Measurements from ENCODE around the gene LAGE3. TPM values are rescaled to one million over a fixed set of nuclear protein-coding genes. Genes with fewer than 3 reads are reported as not detected.

LAGE3 gene
- total and polyA plus RNA-seq, 2 donors from 2014 or later, result 10.0 to 29.0 TPM

GRCh38 chrX:154486396-154487207, 7.5 kb upstream of the LAGE3 start, which contains the start of gene UBL4A:
Gene UBL4A, minus strand, starts transcription at chrX:154486615. Its CDS starts 31 bp downstream, at chrX:154486584.
- Histone ChIP-seq H3K9ac (ENCODE audit: low read length in 3 of 3) (peak within 1 kb of the TSS in 1 of 3 donors; percentile 26), H3K27ac (ENCODE audit: low read depth in 2 of 2, low read length in 2 of 2) (peak within 1 kb of the TSS; percentile 71 to 77), H3K9me3 (ENCODE audit: control insufficient read depth in 2 of 3, insufficient read depth in 1 of 3, low read length in 3 of 3) (no peaks in the 10 kb centered on the region), H3K4me3 (ENCODE audit: low read length in 3 of 3) (peak within 1 kb of the TSS; percentile 6 to 49 (median 48)), H3K27me3 (ENCODE audit: control insufficient read depth, insufficient read depth, low read length) (no peaks in the 10 kb centered on the region), H3K4me1 (ENCODE audit: control insufficient read depth in 2 of 3, insufficient read depth in 2 of 3, low read depth in 1 of 3, low read length in 3 of 3) (peaks cover 0 to 23% (median 4%) of the 10 kb centered on the region in 3 donors), H3K36me3 (ENCODE audit: control insufficient read depth in 2 of 3, insufficient read depth in 3 of 3, low read length in 3 of 3) (peaks cover 0 to 4% (median 3%) of the 10 kb centered on the region in 3 donors)
- peak; percentile 88 to 92 (median 91) for DNase-seq
- FAIRE-seq, result no peak
- intact Hi-C loops (cut with DNase I), result no loop called here
- no peak for TF ChIP-seq CTCF (IDR thresholded peaks at IDR 0.05; ENCODE audit: borderline replicate concordance, extremely low read depth, insufficient read depth)

DNA sequence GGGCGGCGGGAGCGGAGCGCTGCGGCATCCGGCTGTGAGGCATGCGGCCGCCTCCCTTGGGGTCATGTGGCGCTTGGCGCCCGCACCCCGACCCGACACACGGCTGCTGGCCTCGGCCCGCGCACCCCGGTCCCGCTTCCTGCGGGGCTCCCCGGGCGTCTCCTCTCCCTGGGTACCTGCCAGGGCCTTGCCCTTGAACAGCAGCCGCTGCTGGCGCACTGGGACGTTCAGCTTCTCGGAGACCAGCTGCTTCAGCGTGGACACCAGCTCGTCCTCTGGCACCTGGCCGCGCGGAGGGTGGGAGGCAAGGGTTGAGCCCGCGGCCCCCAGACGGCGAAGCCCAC, 6.9 kb upstream of the LAGE3 start:
- DNase-seq, result peak in 4 of 5 donors; percentile 9 to 82 (median 46)
- intact Hi-C loops (cut with DNase I), result no loop called here
- no peak for FAIRE-seq
- Histone ChIP-seq H3K9me3 (ENCODE audit: control insufficient read depth in 2 of 3, insufficient read depth in 1 of 3, low read length in 3 of 3) (no peaks in the 10 kb centered on the region), H3K27ac (ENCODE audit: low read depth in 2 of 2, low read length in 2 of 2) (peak overlapping the region; percentile 22 to 77), H3K4me3 (ENCODE audit: low read length in 3 of 3) (peak overlapping the region; percentile 6 to 49 (median 48)), H3K36me3 (ENCODE audit: control insufficient read depth in 2 of 3, insufficient read depth in 3 of 3, low read length in 3 of 3) (peaks cover 0 to 4% (median 3%) of the 10 kb centered on the region in 3 donors), H3K9ac (ENCODE audit: low read length in 3 of 3) (peak overlapping the region in 1 of 3 donors; percentile 26), H3K27me3 (ENCODE audit: control insufficient read depth, insufficient read depth, low read length) (no peaks in the 10 kb centered on the region), H3K4me1 (ENCODE audit: control insufficient read depth in 2 of 3, insufficient read depth in 2 of 3, low read depth in 1 of 3, low read length in 3 of 3) (peaks cover 0 to 23% (median 4%) of the 10 kb centered on the region in 3 donors)
- no peak for TF ChIP-seq CTCF (IDR thresholded peaks at IDR 0.05; ENCODE audit: borderline replicate concordance, extremely low read depth, insufficient read depth)

GRCh38 chrX:154485150-154486051, 6.3 kb upstream of the LAGE3 start:
- Histone ChIP-seq H3K36me3 (ENCODE audit: control insufficient read depth in 2 of 3, insufficient read depth in 3 of 3, low read length in 3 of 3) (peaks cover 0 to 4% (median 3%) of the 10 kb centered on the region in 3 donors), H3K4me1 (ENCODE audit: control insufficient read depth in 2 of 3, insufficient read depth in 2 of 3, low read depth in 1 of 3, low read length in 3 of 3) (peaks cover 0 to 23% (median 4%) of the 10 kb centered on the region in 3 donors), H3K4me3 (ENCODE audit: low read length in 3 of 3) (peak overlapping the region in 2 of 3 donors; percentile 48 to 49), H3K9me3 (ENCODE audit: control insufficient read depth in 2 of 3, insufficient read depth in 1 of 3, low read length in 3 of 3) (no peaks in the 10 kb centered on the region), H3K27ac (ENCODE audit: low read depth in 2 of 2, low read length in 2 of 2) (peak overlapping the region; percentile 22 to 77), H3K27me3 (ENCODE audit: control insufficient read depth, insufficient read depth, low read length) (no peaks in the 10 kb centered on the region), H3K9ac (ENCODE audit: low read length in 3 of 3) (peak overlapping the region in 1 of 3 donors; percentile 26)
- DNase-seq (peak in 2 of 5 donors; percentile 47 to 78), FAIRE-seq (no peak)
- intact Hi-C loops (cut with DNase I), result no loop called here
- no peak for TF ChIP-seq CTCF (IDR thresholded peaks at IDR 0.05; ENCODE audit: borderline replicate concordance, extremely low read depth, insufficient read depth)

All from kidney (tissue), 14 donors.